T-helper 9 cell (primary cell): ENCODE results near the gene CCL1.

Experiments
- DNase-seq: peaks from one replicate; pipeline ENCODE4 v3.0.0-alpha.2; 2020

The CCL1 gene

DNA sequence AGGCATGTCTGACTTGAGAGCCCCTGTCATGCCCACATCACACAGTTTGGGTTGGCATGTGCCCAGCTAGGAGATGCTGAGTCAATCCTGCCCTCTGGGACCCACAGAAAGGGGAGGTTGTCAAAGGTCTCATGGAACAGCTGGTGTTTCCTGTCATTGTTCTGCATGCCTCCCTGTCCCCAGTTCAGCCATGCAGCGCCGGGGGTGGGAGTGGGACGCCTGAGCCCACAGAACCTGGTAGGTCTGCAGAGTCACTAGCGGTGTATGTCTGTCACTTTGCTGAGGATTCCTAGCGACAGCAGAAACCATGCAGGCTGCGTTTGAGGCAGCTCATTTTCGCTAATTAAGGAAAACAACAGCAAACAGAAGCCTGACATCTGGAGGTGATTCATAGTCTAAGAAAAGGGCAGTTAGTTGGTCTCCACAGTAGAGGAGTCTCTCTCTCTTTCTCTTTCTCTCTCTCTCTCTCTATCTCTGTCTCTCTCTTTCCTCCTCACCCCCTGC lies 19.6 kb upstream of the CCL1 start:
- no peak for DNase-seq

DNA sequence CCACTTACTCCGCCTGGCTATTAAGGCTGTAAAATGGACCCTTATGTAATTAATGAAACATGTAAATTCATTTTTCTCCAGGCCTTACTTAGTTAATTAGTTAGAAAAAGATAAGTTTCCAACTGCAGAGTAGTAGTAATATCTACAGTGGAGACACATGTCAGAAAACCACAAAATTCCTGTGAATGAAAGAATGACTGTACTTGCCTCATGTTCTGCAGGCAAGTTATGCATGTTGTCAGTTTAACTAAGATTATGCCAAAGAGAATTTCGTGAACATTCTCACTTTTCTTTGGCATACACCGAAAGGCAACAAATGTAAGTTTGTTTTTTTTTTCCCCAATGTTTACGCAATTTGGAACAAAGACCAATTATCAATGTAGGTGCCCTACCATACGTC lies 16.8 kb upstream of the CCL1 start:
- DNase-seq = no peak

DNA sequence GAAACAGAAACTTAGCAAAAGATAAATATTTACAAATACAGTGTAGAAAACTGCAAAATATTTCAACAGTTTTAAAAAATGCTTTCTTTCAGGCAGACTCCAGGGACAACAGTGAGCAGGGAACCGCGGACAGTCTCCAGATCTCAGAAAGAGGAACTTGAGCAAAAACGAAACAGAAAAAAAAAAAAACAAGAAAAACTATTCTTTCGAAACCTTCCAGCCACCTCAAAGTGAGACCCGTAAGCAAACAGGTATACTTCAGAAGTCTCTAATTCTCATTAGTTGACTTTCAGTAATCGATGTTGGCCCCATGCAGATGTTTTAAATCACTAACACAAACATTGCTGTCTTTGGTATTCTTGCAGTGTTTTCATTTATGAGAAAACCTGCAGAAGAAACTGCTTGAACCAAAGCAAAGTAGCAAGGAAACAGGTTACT lies 15.7 kb upstream of the CCL1 start:
- DNase-seq = no peak

DNA sequence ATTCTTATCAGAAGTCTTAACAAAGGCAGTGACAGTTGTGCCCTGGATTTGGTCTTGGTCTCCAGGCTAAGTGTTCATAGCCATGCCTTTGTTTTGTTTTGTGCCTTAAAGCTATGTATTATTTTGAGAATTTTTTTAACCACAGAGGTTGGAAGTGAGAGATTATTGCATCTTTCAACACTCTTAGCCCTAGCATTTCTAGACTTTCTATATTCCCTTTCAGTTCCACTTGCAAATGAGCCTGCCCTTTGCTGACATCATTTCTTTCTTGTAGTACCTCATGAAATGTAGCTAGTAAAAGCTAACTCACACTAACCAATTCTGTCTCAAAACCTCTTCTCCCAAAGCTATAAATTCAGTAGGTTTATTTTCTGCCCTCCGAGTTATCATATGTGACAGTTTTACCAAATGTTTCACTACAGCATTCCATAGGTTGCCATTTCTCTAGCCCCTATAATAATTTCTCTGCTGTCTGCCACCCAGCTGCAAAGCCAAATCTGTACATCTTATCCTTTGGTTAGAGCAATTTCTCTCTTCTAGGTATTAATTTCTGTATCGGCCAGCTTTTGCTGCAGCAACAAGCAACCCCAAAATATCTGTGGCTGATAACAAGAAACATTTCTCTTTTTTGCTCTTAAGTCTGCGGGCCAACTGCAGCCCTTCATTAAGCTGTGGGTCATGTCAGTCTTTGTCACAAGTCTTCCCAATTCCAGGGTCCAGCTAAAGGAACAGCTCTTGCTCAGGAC lies 14.2 kb upstream of the CCL1 start:
- no peak for DNase-seq

DNA sequence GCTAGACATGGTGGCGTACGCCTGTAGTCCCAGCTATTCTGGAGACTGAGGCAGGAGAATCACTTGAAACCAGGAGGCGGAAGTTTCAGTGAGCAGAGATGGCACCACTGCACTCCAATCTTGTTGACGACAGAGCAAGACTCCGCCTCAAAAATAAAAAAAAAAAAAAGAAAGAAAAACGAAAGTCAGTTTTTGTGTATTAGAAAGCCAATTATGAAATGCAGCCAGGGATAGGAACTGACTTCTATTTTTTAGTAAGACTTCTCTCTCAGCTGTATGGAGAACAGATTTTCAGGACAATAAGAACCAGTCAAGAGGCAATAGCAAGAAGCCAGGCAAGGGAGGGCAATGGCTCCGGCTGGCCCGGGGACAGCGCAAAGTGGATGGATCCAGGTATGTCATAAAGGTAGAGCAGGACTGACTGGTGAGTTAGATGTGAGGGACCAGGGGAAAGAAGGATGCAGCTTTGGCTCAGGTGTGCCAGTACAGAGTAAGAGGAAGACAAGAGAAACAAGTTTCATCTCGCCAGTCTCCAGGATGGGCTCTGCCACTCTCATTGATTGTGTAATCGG lies 12.5 kb upstream of the CCL1 start:
- no peak for DNase-seq

DNA sequence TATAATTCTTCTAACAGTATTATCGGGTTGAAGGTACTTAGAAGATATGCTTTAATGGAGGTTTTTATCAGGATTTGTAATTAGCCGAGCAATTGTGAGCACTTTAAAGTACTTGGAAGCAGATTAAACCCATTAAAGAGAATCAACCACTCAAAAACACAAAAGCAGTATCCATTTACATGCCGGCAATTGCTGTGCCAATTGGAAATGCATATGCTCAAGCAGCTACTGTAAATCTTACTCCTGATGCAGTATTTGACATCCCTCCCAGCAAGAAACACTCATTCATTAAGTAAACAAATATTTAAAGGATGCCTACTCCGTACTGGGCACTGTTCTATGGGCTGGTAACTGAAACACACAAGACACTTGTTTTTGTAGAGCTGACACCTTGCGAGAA lies 11.4 kb upstream of the CCL1 start:
- no peak for DNase-seq

DNA sequence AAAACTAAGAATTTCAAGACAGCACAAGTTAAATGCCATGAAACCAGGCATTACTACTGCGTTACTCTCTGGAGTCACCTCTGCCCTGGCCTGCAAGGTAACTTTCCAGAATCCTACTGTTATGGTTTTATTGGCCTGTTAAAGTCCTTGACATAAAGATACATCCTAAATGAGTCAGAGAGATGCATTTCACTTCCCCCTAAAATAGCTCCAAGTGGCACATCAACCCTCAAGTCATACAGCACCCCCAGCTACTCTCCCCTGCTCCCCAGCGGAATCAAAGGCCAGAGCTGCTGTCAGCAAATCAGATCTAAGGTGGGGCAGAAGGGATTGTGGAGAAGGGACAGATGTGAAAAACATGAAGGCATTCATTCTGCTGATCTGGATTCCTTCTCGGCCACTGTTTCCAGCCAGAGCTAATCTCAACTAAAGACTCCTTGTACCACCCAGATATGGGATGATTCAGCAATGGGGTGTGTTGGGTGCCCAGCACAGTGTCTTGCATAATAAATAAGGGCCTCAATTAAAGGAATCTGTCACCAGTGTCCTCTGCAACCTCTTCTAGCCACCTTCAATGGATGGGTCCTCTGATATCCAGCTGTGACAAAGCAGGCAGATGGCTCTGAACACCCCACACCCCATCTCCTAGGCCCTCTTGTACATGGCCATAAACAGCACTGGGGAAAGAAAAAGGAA lies 8.5 kb upstream of the CCL1 start:
- no peak for DNase-seq

DNA sequence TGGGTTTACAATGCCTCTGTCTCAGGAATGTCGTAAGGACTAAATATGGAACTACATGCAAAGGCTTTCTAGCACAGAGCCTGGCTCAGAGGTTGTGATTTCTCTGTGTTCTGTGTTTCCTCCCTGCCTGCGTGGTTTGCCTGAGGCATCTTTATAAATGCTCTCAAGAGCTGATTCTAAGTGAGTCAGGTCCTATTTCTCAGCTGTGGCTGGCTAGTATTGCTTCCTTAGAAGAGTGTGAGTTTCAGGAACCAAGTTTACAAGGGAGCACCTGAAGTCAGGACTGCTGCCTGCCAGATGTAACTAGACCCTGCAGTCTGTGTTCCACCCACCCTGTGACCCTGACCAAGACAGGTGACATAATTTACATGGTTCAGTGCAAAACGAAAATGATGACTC lies 8.0 kb upstream of the CCL1 start:
- DNase-seq = no peak

DNA sequence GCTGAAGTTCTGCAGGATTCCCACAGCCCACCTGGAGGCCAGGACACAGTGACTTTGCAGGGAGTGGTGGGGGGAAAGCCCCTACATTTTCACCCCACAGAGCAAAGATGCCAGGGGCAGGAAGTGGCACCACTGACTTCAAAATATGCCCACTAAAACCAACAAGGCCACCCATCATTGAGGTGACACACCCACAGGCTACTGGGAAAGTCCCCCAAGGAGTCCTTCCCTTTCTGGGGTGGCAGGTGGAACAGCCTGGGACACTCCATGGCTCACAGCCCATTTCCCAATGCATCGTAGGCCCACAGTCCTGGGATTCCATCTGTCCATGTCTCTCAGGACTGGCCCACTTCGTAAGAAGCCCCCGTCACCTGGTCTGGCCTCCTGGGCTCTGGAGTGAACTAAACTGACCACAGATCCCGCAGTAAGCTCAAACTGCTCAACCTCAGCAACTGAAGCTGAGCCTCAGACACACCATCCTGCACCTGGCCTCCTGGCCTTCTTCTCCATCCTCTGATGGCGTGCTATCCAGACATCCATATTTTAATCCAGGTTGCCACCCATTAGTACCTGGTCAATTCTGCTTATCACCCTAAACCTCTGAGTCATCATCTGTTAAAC lies 7.5 kb upstream of the CCL1 start:
- DNase-seq = no peak

DNA sequence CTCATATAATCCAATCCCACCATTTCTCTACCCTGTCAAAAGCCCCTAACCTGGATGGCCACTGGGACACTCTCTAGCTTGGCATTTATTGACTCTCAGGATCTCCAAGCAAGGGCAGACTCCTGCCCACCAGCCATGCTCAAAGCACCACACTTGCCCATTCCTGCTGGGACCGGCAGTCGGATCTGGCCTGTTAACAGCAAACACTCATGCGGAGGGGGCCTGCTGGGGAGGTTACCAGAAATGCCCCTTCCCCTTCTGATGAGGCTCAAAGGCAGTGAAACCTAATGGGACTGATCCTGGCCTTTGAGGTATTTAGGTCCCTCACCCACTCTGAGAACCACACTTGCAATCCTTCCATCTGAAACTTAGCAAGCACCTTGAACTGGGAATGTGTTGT lies 6.5 kb upstream of the CCL1 start:
- no peak for DNase-seq

DNA sequence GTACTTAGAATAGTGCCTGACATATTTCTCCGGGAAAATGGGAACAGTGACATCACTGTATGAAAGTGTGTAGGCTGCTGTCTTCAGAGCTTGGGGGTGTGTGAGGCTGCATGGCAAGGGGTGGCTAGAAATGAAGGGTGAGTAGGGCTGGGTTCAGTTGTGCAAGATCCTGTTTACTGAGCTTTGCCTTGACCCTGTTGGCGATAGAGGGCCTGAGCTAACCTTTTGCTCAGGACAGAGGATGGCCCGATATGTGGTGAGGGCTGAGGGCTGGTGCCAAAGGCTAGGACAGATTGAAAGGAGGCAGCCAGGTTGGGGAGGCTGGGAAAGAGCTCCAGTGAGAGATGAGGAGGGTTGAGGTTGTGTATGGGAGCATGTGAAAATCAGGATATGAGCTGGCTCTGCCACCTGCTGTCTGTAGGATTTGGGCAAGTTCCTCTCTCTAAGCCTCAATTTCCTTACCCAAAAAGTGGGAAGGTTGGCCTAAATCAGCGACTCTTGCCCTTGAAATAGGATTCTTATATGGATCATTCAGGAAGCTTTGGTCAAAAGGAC lies 6.0 kb upstream of the CCL1 start:
- no peak for DNase-seq

DNA sequence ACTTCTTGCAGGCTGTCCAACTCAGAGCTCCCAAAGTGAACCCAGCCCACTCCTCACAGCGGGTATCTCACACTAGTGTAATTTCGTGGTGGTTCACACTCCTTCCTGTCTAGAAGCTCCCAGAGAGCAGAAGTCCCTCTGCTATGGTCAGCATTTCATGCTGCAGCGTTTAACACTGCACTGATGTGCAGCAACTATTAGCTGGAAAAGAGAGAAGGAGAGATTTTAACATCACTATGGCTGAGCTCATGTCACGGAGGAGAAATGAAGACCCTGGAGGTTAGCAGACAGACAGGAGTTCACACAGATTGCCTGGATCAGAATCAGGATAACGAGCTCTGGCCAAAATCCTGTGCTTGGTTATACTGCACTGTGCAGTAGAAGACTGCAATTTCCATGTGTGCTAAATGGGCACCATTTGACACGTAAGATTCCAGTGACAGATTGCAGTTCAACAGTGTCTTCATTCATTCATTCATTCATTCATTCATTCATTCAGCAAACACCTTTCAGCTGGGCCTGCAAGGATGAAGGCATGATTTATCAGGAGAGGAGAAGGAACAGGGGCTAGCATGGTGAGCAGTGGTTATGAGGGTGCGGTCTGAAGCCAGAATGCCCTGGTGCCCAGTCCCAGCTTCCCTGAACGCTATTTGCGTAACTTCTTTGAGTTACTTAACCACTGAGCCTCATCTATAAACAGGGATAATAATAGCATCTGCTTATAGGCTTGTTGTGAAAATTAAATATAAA lies 5.3 kb upstream of the CCL1 start:
- no peak for DNase-seq

DNA sequence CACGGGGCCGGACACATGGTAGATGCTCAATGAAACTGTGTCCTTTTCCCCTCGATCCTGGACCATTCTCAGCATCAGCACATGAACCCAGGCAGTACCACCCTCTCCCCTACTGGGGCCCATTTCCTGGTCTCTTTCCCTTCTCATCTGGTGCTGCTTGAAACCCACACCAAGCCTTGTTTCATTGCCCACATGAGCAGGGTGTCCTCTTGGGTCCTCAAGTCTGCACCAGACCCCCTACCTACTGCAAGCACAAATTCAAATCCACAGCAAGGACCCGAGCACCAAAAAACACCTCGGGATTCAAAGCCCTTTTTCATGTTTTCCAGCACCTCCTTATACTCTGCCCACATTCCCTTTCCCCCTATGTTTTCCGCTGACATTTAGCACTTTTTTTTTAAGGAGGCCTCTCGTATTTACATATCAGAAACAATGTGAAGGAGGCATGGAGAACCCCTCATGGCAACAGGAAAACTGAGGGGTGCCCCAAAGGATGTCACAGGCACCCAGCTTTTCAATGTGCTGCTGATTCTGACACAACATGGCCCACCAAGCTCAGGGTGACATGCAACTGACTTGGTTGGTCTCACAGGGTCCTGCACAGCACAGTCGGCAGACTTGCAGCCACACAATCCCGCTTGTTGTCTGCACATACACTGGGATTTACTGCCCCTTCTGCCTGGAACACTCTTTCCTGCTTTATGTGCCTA lies 4.6 kb upstream of the CCL1 start:
- no peak for DNase-seq

DNA sequence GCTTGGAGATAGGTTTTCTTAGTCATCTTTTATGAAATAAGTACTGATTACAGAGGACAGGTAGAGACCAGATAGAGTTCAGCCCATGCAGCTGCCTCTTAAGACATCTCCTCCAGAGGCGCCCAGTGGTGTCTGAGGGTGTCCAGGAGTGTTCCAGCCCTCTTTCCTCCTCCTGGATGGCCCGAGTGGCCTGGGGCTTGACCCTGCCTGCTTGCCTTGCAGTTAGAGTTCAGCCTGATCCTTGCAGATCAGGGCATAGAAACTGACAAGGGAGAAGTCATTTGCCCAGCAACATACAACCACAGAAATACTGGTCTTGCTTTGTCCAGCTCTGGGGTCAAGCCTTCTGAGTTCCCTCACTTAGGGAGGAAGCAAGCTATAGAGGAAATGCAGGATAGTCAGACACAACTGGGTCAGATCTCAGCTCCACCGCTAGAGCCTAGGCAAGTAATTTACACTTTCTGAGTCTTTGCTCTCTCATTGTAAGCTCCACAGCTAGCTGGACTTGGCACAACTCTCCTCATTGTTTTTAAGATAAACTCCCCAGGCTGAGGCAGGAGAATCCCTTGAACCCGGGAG lies 3.6 kb upstream of the CCL1 start:
- no peak for DNase-seq

DNA sequence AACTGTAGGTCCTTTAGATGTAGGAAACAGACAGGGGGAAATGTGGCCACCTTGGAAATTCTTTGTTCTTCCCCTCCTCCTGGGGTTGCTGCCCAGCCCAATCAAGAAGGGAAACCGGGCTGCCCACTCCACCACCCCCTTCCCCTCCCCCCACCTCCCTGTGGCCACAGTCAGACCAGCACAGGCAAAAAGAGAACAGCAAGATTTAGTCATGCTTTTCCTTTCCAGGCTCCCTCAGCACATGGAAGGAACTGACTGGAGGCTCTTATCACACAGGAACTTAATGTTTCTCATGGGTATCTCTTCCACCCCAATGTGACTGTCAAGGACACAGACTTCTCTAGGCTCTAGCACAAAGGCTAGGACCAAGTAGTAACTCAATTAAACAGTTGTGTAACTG lies 3.0 kb upstream of the CCL1 start:
- DNase-seq = no peak

DNA sequence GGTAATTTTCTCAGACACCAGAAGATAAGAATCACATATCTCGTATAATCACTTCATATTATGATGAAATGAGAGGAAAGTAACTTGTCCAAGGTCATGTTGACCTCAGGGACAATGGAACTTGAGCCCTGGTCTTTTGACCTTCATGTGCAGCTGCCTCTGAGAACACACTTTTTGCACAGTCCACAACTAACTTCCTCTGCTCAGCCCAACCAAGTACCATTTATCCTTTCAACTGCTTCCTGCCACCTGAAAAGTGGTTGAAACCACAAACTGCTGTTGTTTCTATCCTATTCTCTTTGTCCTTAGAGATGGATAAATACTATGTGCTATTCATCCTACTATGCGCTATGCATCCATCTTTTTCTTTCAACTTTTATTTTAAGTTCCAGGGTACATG lies 2.3 kb upstream of the CCL1 start:
- DNase-seq = no peak

DNA sequence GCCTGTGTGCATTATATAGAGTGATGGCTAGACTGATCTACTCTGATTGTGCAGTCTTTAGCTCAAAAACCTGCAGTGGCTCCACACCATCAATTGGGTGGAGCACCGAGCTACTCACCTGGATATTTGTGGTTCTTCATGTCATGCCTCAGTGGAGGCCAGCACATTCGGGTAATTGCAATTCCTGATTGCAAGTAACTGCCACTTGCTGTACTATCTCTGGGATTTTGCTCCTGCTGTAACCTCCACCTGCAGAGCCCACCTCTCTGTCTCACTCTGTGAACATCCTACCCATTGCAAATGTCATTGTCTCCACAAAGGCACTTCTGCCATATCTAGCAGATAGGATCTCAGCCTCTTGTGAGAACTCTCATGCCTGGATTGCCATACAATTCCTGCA lies 1.7 kb upstream of the CCL1 start:
- DNase-seq = no peak

DNA sequence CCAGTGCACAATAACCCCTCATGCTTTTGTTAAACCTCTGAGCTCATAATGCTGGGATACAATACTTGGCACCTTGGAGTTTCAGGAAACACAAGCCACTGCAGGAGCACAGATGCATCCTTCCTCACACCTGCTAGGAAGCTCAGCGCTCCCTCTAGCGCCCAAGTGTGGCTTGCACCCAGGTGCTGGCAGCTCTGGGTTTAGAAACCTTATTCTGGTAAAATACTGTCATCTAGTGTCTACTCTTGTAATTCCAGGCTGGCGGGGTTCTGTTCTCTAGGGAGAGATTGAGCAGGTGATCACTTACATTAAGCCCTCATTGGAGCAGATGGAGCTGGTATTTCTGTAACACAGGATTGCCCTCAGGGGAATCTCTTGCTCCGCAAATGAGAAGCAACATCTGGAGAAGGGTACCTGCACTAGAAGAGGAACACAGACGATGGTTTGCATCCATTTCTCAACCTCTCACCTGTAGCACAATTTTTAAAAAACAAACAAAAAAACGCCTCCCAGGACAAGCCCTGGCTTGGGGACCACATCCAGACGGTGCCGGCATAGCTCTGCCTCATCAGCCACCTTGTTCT lies 1.5 kb downstream of the CCL1 start:
- DNase-seq = peak; percentile 12

DNA sequence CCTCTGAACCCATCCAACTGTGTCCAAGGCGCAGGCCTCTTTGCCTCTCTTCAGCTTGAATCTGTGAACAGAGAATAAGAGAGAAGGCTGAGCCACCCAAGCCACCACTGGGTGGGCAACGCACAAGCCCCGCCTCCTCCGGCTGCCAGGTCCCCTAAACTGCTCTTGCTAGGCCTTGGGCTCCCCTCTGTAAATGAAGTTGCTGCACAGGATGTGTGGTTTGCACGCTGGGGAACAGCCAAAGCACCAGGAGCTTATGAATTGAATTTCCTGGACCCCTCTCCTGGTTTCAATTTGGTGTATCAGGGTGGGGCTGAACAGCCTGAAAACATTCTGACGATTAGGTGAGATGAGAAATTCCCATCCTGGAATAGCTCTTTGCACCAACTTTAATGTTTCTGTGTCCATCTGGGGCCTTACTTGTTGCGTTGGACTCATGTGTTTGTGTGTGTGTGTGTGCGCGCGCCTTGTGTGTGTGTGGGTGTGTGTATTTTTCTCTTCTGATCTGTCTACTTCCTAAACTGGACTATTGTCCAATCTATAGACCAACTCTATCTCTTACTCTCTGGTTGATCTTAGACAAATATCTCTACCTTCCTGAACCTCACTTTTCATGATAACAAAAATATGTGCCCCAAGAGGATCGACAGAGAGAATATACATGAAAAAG lies 2.3 kb downstream of the CCL1 start:
- no peak for DNase-seq

DNA sequence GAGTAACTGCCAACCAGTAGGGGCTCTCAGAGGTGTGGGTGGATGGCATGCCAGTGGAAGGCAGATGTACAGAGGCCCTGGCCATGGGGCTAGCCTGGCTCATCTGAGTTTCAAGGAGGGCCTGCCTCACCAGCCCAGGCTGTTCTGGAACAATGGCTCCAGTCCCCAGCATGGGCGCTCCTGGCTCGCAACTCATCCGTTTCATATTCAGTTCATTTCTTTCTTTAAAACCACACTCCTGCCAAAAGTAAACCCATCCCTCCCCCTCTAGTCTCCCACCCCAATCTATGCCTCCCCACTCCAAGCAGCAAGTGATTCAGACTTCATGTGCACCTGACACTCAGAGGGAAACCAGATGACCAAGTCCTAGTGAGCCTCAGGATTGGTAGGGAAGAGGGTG lies 4.4 kb downstream of the CCL1 start:
- DNase-seq = no peak

DNA sequence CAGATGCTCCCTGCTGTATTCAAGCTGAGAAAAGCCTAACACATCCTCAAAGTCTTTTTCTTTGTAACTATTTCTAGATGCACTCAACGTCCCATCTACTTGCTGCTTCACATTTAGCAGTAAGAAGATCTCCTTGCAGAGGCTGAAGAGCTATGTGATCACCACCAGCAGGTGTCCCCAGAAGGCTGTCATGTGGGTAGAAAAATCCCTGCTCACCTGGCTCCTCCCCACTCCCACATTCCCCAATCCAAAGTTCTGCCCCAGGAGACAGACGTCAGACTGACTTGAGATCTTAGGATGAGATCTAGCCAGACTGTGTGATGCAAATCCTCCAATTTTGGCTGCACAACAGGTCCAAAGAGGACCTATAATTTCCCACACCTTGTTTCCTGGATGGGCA lies 5.6 kb downstream of the CCL1 start:
- no peak for DNase-seq
